ENCODE results near the gene NOTCH2. TPM values are rescaled to one million over a fixed set of nuclear protein-coding genes. Genes with fewer than 3 reads are reported as not detected.

Gene NOTCH2
- total and polyA plus RNA-seq, 12 donors: 5.4 to 138 (median 71.5) TPM

- Histone ChIP-seq H3K4me3 (no peak overlapping the region), H3K36me3 (replicated peaks in 1 of 2) (no peaks in the 10 kb centered on the region), H3K9me3 (replicated peaks in 1 of 3) (no peaks in the 10 kb centered on the region), H3K4me1 (replicated peaks in 1 of 2) (peaks cover 40 to 55% of the 10 kb centered on the region in 2 donors), H3K27me3 (no peaks in the 10 kb centered on the region), H3K27ac (peak overlapping the region in 2 of 5 donors; percentile 28 to 58)
- DNase-seq: no peak
- 83 to 89% (median 86%) methylated on average over 3 of the region's 3 CpGs for WGBS, 4 donors
- intact Hi-C loops (cut with DNase I): no loop called here
- no peak for TF ChIP-seq POLR2A (IDR thresholded peaks at IDR 0.05)
- no peak for TF ChIP-seq CTCF (IDR thresholded peaks at IDR 0.05)
Measured at GRCh38 chr1:119986007-119986497, 83.4 kb downstream of the NOTCH2 start.

- peaks cover 40 to 55% of the 10 kb centered on the region in 2 donors for H3K4me1 ChIP-seq (replicated peaks in 1 of 2)
- H3K9me3 ChIP-seq (replicated peaks in 1 of 3): no peaks in the 10 kb centered on the region
- peak overlapping the region in 1 of 5 donors; percentile 10 for H3K27ac ChIP-seq
- H3K27me3 ChIP-seq: no peaks in the 10 kb centered on the region
- no peak for DNase-seq
- no peak overlapping the region for H3K4me3 ChIP-seq
- no peaks in the 10 kb centered on the region for H3K36me3 ChIP-seq (replicated peaks in 1 of 2)
- 32 to 45% (median 40%) methylated on average over 1 of the region's 1 CpG for WGBS, 4 donors
- TF ChIP-seq CTCF (IDR thresholded peaks at IDR 0.05) (no peak), POLR2A (IDR thresholded peaks at IDR 0.05) (no peak)
- intact Hi-C loops (cut with DNase I): no loop called here
Measured at GRCh38 chr1:119984771-119985170, 84.7 kb downstream of the NOTCH2 start.

GRCh38 chr1:119981986-119982815 is 87.3 kb downstream of the NOTCH2 start:
- Histone ChIP-seq H3K9me3 (replicated peaks in 1 of 3) (no peaks in the 10 kb centered on the region), H3K27me3 (no peaks in the 10 kb centered on the region), H3K36me3 (replicated peaks in 1 of 2) (no peaks in the 10 kb centered on the region), H3K4me3 (no peak overlapping the region), H3K27ac (no peak overlapping the region), H3K4me1 (replicated peaks in 1 of 2) (peaks cover 33 to 51% of the 10 kb centered on the region in 2 donors)
- DNase-seq: no peak
- WGBS, 4 donors: 10 to 19% (median 17%) methylated on average over 1 of the region's 1 CpG
- intact Hi-C loops (cut with DNase I): no loop called here
- TF ChIP-seq POLR2A (IDR thresholded peaks at IDR 0.05) (no peak), CTCF (IDR thresholded peaks at IDR 0.05) (no peak)

GRCh38 chr1:119981496-119981895 is 88.0 kb downstream of the NOTCH2 start:
- intact Hi-C loops (cut with DNase I): no loop called here
- Histone ChIP-seq H3K27ac (peak overlapping the region in 1 of 5 donors; percentile 0), H3K36me3 (replicated peaks in 1 of 2) (no peaks in the 10 kb centered on the region), H3K4me3 (no peak overlapping the region), H3K4me1 (replicated peaks in 1 of 2) (peaks cover 28 to 44% of the 10 kb centered on the region in 2 donors), H3K27me3 (no peaks in the 10 kb centered on the region), H3K9me3 (replicated peaks in 1 of 3) (no peaks in the 10 kb centered on the region)
- peak in 1 of 7 donors; percentile 18 for DNase-seq
- 33 to 54% (median 41%) methylated on average over 5 of the region's 5 CpGs for WGBS, 4 donors
- TF ChIP-seq CTCF (IDR thresholded peaks at IDR 0.05) (no peak), POLR2A (IDR thresholded peaks at IDR 0.05) (no peak)

Data from adrenal gland (tissue), 12 donors.